HG02759 (cell line): ENCODE data around the gene HACD4.
"Not testable (repeated sequence)": the region's sequence is repeated elsewhere in the genome, so short reads cannot be mapped to it uniquely, and the experiment has no call there.

ENCODE experiments used
- ATAC-seq: cut with Tn5 transposase; IDR thresholded peaks from one replicate; pipeline ENCODE4 v1.9.1; 2021; ENCODE audit warnings: mild to moderate bottlenecking, moderate library complexity; ENCODE audit not compliant: unreplicated experiment

The HACD4 gene

GRCh38 chr9:20973246-20973947 is 58.0 kb downstream of the HACD4 start:
- ATAC-seq = not testable (repeated sequence)

GRCh38 chr9:20972684-20973083 is 58.8 kb downstream of the HACD4 start:
- no peak for ATAC-seq

DNA sequence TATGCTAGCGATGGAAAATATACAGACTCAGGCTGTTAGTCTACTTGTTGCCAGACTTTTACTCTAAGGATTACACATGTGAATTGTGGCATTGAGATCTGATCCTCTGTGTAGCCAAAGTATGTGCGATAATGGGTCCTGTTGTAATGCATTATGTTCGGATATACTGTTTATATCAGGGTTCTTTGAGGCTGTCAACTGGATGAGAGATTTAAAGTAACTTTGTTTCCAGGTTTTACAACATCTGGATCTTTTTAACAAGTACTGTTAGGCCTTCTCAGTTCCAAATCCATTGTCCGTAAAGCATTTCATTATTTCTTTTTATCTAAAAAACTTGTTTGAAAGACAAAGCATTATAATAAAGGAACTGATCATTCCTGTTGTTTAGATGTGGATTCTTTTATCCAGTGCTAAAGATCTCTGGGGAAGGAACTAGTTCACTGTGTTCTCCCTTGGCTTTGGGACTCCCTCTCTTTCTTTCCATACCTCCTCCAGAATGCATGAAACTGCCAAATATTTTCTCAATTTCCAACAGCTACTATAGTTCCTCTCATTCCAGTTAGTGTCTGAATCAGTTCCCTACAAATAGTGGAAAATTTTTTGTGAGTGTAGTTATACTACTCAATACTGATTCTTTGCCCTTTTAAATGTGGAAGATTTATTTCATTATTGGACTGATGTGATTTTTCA is 68.8 kb downstream of the HACD4 start:
- no peak for ATAC-seq

- ATAC-seq = no peak
Measured at GRCh38 chr9:20950707-20951106, 80.7 kb downstream of the HACD4 start.
